Adrenal gland (tissue), 5 donors: Measurements from ENCODE around the gene MAL.

Experiments
- CTCF ChIP-seq, 6 experiments: fragments of 450-650 bp in 4 of 6; fragments of 200-600 bp in 2 of 6; sonication (generic) in 1 of 6; IDR thresholded peaks; 1 replicate in 5 of 6; 2 replicates in 1 of 6; pipeline versions ENCODE4 v1.5.1 to v1.8.0; 2016 to 2021; ENCODE audit warnings: antibody characterized with exemption in 6 of 6, mild to moderate bottlenecking in 2 of 6, moderate library complexity in 1 of 6
- POLR2A ChIP-seq, 2 donors: fragments of 450-650 bp; IDR thresholded peaks; one replicate each; pipeline ENCODE4 v1.6.1; 2017; ENCODE audit warnings: antibody characterized with exemption in 2 of 2, mild to moderate bottlenecking in 2 of 2, moderate library complexity in 1 of 2
- donor health status: DM: no; HTN: no; CAD: no.

GRCh38 chr2:95013726-95014125 is 11.8 kb upstream of the MAL start:
- TF ChIP-seq CTCF (IDR thresholded peaks at IDR 0.05) (no peak), POLR2A (IDR thresholded peaks at IDR 0.05) (no peak)
